Measurements from ENCODE around the gene FOXA1. TPM values are rescaled to one million over a fixed set of nuclear protein-coding genes. Genes with fewer than 3 reads are reported as not detected.

Gene FOXA1
- total and polyA plus RNA-seq, 2 donors (not counting 1 experiment from before 2014, with no cell fraction given), result not detected

DNA sequence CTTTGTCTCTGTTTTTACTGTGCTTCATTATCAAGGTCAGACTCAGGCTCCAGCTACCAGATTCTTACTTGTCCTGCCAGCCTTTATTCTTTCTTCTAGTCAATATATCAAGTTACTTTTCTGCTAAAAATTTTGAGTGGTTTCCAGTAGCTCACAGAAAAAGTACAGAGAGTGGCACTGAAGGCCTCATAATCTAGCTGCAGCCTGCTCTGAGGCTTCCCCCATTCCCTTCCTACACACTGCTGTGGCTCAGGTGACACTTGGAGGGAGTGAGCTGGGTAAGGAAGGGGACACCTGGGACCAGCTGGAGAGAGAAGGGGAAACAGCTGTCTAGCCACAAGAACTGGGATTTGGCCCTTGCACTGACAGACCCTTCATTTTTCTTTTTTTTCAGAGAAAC, 25.8 kb upstream of the FOXA1 start:
- no peak for DNase-seq
- Mint-ChIP-seq H3K27ac (no peak overlapping the region), H3K9me3 (ENCODE audit: insufficient read depth) (peaks cover 3% of the 10 kb centered on the region), H3K27me3 (peaks cover 13% of the 10 kb centered on the region), H3K4me3 (no peak overlapping the region), H3K4me1 (no peaks in the 10 kb centered on the region)
- ATAC-seq (ENCODE audit: low read depth), result no peak
- intact Hi-C loops (cut with micrococcal nuclease), result no loop called here
- Histone ChIP-seq H3K9me3 (ENCODE audit: control extremely low read depth in 1 of 3, control insufficient read depth in 2 of 3, insufficient read depth in 1 of 3, low read length in 2 of 3) (peaks cover 3 to 22% (median 8%) of the 10 kb centered on the region in 3 donors), H2AFZ (ENCODE audit: insufficient read depth, low read depth, low read length, poor library complexity, severe bottlenecking) (no peak overlapping the region), H3K27me3 (replicated peaks in 1 of 4; ENCODE audit: control extremely low read depth in 1 of 4, control insufficient read depth in 3 of 4, insufficient read depth in 4 of 4, low read length in 3 of 4) (peaks cover 0 to 8% (median 0%) of the 10 kb centered on the region in 4 experiments), H3K27ac (ENCODE audit: low read length in 2 of 2) (no peak overlapping the region), H4K20me1 (ENCODE audit: control insufficient read depth, insufficient read depth, low read length, poor library complexity, severe bottlenecking) (no peaks in the 10 kb centered on the region), H3K4me2 (replicated peaks; ENCODE audit: low read depth, low read length, poor library complexity, severe bottlenecking) (no peak overlapping the region), H3K4me1 (ENCODE audit: control insufficient read depth in 2 of 2, insufficient read depth in 2 of 2, low read length in 2 of 2) (no peaks in the 10 kb centered on the region), H3K4me3 (ENCODE audit: control extremely low read depth in 1 of 5, extremely low read depth in 1 of 5, insufficient read depth in 1 of 5, low read depth in 2 of 5, low read length in 4 of 5) (no peak overlapping the region), H3K79me2 (ENCODE audit: control insufficient read depth, insufficient read depth, low read length) (no peaks in the 10 kb centered on the region), H3K9ac (ENCODE audit: low read length) (no peak overlapping the region), H3K36me3 (replicated peaks in 1 of 2; ENCODE audit: control extremely low read depth in 1 of 2, control insufficient read depth in 1 of 2, extremely low read depth in 1 of 2, insufficient read depth in 2 of 2, low read length in 1 of 2) (no peaks in the 10 kb centered on the region)
- ChIA-PET CTCF (no interaction called here), POLR2A (no interaction called here)
- TF ChIP-seq, protein P1, sequence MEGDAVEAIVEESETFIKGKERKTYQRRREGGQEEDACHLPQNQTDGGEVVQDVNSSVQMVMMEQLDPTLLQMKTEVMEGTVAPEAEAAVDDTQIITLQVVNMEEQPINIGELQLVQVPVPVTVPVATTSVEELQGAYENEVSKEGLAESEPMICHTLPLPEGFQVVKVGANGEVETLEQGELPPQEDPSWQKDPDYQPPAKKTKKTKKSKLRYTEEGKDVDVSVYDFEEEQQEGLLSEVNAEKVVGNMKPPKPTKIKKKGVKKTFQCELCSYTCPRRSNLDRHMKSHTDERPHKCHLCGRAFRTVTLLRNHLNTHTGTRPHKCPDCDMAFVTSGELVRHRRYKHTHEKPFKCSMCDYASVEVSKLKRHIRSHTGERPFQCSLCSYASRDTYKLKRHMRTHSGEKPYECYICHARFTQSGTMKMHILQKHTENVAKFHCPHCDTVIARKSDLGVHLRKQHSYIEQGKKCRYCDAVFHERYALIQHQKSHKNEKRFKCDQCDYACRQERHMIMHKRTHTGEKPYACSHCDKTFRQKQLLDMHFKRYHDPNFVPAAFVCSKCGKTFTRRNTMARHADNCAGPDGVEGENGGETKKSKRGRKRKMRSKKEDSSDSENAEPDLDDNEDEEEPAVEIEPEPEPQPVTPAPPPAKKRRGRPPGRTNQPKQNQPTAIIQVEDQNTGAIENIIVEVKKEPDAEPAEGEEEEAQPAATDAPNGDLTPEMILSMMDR (IDR thresholded peaks at IDR 0.05), result no peak
- no peak for TF ChIP-seq EZH2 (IDR thresholded peaks at IDR 0.05; ENCODE audit: borderline replicate concordance, insufficient read depth, low read depth, low read length, poor library complexity, severe bottlenecking)

DNA sequence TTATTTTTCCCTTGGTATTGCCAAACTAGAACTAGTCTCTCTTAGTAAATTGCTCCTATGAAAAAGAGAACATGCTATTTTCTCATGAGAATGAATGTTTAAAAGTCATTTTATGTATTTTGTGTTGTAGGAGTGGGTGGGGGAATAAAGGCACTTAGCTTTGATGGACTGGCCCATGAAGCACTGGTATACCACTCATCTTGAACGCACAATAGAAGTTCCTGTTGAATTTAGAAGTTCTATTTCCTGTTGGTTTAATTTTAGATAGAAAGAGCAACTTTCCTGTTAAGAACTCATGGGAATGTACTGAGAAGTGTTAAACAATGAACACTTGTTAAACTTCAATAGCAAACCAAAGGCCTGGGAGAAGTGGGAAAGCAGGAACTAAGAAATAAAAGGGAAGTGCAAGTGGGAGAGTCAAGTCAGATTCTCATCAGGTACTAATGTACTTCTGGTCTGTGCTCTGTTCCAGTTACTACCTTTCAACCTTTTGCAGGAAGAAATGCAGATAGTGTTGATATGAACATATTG, 23.5 kb upstream of the FOXA1 start:
- Histone ChIP-seq H3K4me3 (ENCODE audit: control extremely low read depth in 1 of 5, extremely low read depth in 1 of 5, insufficient read depth in 1 of 5, low read depth in 2 of 5, low read length in 4 of 5) (no peak overlapping the region), H3K9me3 (ENCODE audit: control extremely low read depth in 1 of 3, control insufficient read depth in 2 of 3, insufficient read depth in 1 of 3, low read length in 2 of 3) (peaks cover 8 to 23% (median 20%) of the 10 kb centered on the region in 3 donors), H2AFZ (ENCODE audit: insufficient read depth, low read depth, low read length, poor library complexity, severe bottlenecking) (no peak overlapping the region), H4K20me1 (ENCODE audit: control insufficient read depth, insufficient read depth, low read length, poor library complexity, severe bottlenecking) (no peaks in the 10 kb centered on the region), H3K4me2 (replicated peaks; ENCODE audit: low read depth, low read length, poor library complexity, severe bottlenecking) (no peak overlapping the region), H3K27me3 (replicated peaks in 1 of 4; ENCODE audit: control extremely low read depth in 1 of 4, control insufficient read depth in 3 of 4, insufficient read depth in 4 of 4, low read length in 3 of 4) (peaks cover 0 to 8% (median 0%) of the 10 kb centered on the region in 4 experiments), H3K27ac (ENCODE audit: low read length in 2 of 2) (no peak overlapping the region), H3K9ac (ENCODE audit: low read length) (no peak overlapping the region), H3K36me3 (replicated peaks in 1 of 2; ENCODE audit: control extremely low read depth in 1 of 2, control insufficient read depth in 1 of 2, extremely low read depth in 1 of 2, insufficient read depth in 2 of 2, low read length in 1 of 2) (no peaks in the 10 kb centered on the region), H3K4me1 (ENCODE audit: control insufficient read depth in 2 of 2, insufficient read depth in 2 of 2, low read length in 2 of 2) (no peaks in the 10 kb centered on the region), H3K79me2 (ENCODE audit: control insufficient read depth, insufficient read depth, low read length) (no peaks in the 10 kb centered on the region)
- ATAC-seq (ENCODE audit: low read depth), result no peak
- intact Hi-C loops (cut with micrococcal nuclease), result no loop called here
- peaks cover 6% of the 10 kb centered on the region for H3K27me3 Mint-ChIP-seq
- DNase-seq, result no peak
- peaks cover 6% of the 10 kb centered on the region for H3K9me3 Mint-ChIP-seq (ENCODE audit: insufficient read depth)
- no peaks in the 10 kb centered on the region for H3K4me1 Mint-ChIP-seq
- H3K27ac Mint-ChIP-seq, result no peak overlapping the region
- no peak for TF ChIP-seq EZH2 (IDR thresholded peaks at IDR 0.05; ENCODE audit: borderline replicate concordance, insufficient read depth, low read depth, low read length, poor library complexity, severe bottlenecking)
- ChIA-PET CTCF (no interaction called here), POLR2A (no interaction called here)
- 100% methylated on average over 1 of the region's 1 CpG for WGBS (ENCODE audit: insufficient coverage)
- H3K4me3 Mint-ChIP-seq, result no peak overlapping the region
